Gastroesophageal sphincter (tissue), 3 donors: ENCODE results near the gene TRERF1.

Source experiments
- EP300 ChIP-seq: sonication (generic); formaldehyde crosslinking; IDR thresholded peaks from one replicate; pipeline ENCODE4 v1.6.1; 2017; ENCODE audit warnings: antibody characterized with exemption, mild to moderate bottlenecking
- POLR2A ChIP-seq, 2 donors: fragments of 450-650 bp; IDR thresholded peaks; one replicate each; pipeline ENCODE4 v1.6.1; 2017; ENCODE audit warnings: antibody characterized with exemption in 2 of 2, mild to moderate bottlenecking in 2 of 2, moderate library complexity in 1 of 2
- POLR2AphosphoS5 ChIP-seq: sonication (generic); formaldehyde crosslinking; IDR thresholded peaks from one replicate; pipeline ENCODE4 v1.6.1; 2017; ENCODE audit warnings: antibody characterized with exemption
- TF ChIP-seq, protein P1 (sequence below), 4 experiments: fragments of 200-600 bp in 2 of 4; fragments of 450-650 bp in 2 of 4; sonication (generic) in 1 of 4; IDR thresholded peaks; one replicate each; pipeline ENCODE4 v1.5.1; 2017 to 2019; ENCODE audit warnings: antibody characterized with exemption in 4 of 4, mild to moderate bottlenecking in 2 of 4, moderate library complexity in 2 of 4

DNA sequence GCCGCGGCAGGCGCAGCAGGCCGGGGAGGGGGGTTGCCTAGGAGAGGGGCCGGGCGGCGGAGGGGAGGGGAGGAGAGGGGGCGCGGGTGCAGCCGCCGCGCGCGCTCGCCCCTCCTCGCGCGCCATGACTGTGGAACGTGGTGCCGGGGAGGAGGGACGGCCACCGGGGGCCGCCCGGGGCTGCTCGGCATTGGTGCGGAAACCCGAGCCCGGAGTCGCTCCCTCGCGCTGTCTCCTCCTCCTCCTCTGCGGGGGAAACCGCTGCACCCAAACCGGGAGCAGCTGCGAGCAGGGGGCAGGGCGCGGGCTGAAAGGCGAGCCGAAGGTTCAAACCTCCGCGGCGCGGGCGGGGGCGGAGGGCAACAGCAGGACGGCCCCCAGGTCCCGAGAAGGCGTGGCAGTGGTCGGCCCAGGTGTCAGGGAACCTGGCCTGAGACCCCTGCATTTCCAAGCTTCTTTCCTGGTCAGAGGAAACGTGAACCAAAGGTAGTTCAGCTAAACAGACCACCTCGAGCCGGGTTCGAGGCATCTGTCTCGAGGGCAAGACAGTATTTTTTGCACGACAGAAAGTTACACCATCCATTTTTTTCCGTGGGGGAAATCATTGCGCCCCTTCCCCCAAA, 1.4 kb upstream of the TRERF1 start:
- TF ChIP-seq, protein P1, sequence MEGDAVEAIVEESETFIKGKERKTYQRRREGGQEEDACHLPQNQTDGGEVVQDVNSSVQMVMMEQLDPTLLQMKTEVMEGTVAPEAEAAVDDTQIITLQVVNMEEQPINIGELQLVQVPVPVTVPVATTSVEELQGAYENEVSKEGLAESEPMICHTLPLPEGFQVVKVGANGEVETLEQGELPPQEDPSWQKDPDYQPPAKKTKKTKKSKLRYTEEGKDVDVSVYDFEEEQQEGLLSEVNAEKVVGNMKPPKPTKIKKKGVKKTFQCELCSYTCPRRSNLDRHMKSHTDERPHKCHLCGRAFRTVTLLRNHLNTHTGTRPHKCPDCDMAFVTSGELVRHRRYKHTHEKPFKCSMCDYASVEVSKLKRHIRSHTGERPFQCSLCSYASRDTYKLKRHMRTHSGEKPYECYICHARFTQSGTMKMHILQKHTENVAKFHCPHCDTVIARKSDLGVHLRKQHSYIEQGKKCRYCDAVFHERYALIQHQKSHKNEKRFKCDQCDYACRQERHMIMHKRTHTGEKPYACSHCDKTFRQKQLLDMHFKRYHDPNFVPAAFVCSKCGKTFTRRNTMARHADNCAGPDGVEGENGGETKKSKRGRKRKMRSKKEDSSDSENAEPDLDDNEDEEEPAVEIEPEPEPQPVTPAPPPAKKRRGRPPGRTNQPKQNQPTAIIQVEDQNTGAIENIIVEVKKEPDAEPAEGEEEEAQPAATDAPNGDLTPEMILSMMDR (IDR thresholded peaks at IDR 0.05): peak in 1 of 4 experiments; percentile 42
- TF ChIP-seq EP300 (no peak), POLR2AphosphoS5 (peak; percentile 64), POLR2A (IDR thresholded peaks at IDR 0.05) (peak; percentile 57 to 69)
